ENCODE measurements around the gene BCL11B.

Gene BCL11B

DNA sequence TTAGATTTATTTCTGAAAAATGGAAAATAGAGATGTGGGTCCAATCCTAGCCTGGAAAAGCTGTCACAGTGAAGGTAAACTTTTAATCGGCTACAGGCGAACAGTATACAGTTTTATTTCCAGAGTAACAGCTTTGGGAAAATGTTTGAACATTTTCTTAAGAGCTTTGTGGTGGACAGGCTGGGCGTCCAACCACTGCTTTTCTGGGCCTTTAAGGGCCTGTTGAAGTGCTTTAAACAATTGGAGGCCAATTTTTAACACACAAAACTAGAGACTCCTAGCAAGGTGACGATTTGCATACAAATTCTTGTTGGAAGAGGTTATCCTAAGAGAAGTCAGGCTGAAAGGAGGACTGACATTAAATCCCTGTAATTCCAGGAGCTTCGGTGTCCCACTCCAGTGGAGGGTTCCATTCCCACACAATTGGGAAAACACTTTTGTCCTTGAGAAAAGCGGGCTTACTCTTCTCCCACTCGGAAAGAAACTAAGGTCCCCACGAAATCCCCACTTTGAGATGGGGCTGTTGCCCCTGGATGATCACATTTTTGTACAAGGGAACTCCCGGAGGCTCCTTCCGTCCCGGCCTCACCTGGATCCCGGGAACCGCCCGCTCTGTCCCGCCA, 26.9 kb downstream of the BCL11B start:
- DNase-seq = no peak
- in situ Hi-C loops (cut with MboI; ENCODE audit: low pct_unique_long_range_greater_than_20kb, low sequenced_read_pairs) = no loop called here

DNA sequence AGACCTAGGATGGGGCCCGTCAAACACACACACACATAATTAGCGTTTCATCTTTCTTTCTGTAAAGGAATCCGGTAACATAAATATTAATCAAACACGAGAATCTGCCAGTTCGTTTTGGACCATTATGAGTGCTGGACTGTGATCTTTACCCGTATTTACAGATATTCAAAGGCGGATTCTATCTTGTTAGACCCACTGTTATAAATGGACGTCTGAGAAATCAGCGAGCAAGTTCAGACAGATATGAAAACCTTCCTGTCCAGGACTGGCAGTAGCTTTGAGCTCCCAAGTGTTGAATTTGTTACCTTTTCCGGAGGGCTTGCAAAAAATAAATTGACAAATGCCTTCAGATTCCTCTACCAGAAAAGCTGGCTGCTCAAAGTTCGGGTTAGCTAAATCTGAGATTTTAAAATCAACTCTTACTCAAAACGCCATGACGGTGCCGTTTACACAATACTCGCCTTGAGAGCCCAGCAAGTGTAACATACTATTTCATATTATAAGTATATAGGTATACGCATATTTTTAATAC, 27.6 kb downstream of the BCL11B start:
- no peak for DNase-seq
- in situ Hi-C loops (cut with MboI; ENCODE audit: low pct_unique_long_range_greater_than_20kb, low sequenced_read_pairs) = no loop called here

DNA sequence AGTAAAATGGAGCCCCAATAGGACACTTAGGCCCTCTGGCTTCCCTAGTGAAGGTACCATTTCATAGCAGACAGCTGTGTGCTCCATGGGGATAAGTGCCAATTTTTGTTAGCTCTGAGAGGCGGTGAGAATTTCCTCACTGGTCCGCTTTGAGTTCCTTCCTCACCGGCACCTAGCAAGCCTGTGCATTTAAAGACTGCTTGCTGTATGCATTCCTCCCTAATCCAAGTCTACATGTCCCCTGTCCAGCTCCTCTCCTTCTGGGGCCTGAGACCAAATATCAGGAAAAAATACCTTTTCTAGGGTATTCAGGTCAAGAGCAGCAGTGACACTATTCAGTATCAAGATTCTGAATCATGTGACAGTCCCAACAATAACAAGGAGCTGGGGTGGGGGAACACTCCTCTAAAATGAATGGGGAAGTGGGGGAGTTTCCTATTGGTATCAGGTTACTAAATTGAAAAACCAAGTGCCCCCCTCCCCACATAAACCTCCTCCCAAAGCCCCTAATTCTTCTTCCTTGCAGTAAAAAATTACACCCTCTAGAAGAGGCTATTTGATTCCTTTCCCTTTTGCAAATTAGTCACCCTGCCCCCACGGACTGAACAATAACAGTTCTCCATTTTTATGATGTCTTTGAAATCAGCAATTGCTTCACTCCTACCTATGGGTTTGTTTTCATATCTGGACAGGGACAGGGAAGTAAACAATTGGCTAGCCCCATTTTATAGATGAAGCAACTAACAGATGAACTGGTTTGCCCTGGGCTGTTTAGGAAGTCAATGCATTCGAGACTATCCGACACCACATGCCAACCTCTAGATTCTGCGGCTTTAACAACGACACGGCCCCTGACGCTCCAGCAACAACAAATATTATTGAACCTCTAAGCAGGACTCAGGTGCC, 28.9 kb downstream of the BCL11B start:
- in situ Hi-C loops (cut with MboI; ENCODE audit: low pct_unique_long_range_greater_than_20kb, low sequenced_read_pairs) = no loop called here
- peak; percentile 3 for DNase-seq

DNA sequence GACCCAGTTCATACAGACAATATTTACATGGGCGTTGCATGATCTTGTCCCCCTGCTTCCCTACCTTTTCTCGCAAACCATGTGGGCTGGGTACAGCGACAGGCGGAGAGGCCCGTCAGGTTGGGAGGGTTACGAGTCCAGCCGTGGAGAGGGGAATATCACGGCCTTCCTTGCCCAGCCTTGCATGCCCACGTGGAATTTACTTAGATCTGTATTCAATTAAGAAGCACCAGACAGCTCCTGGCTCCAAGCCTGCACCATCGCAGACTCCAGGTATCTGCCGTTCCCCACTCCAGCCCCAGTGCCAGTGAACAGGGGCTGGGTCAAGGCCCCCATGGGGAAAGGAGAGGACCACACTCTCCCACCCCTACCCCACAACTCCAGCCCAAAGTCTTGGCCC, 29.8 kb downstream of the BCL11B start:
- in situ Hi-C loops (cut with MboI; ENCODE audit: low pct_unique_long_range_greater_than_20kb, low sequenced_read_pairs) = no loop called here

DNA sequence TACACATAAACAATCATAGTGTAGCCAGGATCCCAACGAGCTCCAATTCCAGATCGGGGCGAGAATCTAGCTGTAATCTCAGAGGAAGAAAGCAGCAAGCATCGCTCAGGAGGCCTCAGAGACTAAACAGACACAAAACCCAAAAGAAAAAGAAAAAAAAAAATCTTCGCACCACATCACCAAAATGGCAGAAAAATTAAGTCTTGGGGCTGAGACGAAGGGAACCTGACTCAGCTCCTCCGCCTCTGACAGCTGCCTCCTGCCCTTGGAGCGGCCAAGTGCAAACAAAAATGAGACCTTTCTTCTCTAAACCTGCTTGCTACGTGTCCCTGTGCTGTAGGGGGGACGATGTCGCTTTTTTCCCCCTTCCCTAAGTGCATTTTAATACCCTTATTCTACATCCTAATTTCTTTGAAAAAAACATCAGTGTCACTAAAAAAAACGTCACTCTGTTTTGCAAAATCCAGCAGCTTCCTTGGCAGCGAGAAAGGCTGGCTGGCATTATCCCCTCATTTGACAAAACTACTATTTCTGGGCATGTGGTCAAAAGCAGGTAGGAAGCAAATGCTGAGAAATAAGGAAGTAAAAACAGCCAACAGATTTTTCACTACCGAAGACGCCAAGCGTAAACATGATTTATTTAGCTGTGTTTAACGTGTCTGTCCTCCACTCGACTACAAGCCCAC, 30.5 kb downstream of the BCL11B start:
- in situ Hi-C loops (cut with MboI; ENCODE audit: low pct_unique_long_range_greater_than_20kb, low sequenced_read_pairs) = no loop called here
- DNase-seq = peak; percentile 14

More for the DNA sequence above, 29.8 kb downstream of the BCL11B start:
- no peak for DNase-seq

DNA sequence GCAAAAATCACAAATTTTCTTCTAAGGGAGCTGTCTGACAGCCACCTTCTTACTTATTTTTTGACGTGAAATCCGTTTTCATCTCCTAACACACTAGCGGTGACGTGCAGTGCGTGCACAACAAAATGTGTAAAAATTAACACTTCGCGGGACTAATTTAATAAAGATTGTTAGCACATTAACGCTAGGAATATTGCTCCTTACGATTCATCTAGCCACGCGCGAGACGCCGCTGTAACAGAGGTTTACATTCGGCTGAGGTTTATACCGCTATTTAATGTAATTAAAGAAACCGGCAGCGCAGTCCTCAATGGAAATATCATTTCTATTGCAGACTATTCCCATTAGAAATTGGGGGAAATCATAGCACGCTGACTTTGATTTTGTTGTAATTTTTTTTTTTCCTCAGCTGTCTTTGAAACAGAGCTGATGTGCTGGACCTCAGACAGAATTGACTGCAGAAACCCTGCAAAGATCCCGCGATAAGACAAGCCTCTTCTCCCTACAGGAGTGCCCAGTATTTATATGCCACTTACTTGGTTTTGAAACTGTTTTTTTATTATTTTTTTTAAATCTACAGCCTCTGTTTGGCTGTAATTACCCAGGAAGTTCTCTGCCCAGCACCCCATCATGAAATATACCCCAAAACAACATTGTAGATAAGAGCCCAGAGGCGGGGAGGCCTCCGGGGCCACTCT, 31.2 kb downstream of the BCL11B start:
- no peak for DNase-seq
- in situ Hi-C loops (cut with MboI; ENCODE audit: low pct_unique_long_range_greater_than_20kb, low sequenced_read_pairs) = no loop called here

DNA sequence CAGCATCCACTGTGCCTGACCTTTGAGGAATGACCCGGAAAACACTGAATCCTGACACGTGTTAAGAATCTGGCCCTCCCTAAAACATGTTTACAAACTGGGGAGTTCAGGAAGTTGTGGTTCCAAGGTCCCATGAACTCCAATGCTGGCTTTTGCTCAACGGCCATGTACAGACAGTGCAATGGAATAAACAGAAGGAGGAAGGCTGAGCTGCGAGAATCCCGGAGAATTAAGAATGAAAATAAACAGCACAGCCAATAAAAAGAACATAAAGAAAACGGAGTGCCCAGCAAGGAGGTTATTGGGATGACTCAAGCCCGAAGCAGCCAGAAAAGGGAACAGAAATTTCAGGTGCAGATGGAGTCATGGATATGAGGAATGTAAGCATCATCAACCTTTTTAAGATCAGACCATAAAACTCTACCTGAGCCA, 32.3 kb downstream of the BCL11B start:
- in situ Hi-C loops (cut with MboI; ENCODE audit: low pct_unique_long_range_greater_than_20kb, low sequenced_read_pairs) = no loop called here
- DNase-seq = no peak

DNA sequence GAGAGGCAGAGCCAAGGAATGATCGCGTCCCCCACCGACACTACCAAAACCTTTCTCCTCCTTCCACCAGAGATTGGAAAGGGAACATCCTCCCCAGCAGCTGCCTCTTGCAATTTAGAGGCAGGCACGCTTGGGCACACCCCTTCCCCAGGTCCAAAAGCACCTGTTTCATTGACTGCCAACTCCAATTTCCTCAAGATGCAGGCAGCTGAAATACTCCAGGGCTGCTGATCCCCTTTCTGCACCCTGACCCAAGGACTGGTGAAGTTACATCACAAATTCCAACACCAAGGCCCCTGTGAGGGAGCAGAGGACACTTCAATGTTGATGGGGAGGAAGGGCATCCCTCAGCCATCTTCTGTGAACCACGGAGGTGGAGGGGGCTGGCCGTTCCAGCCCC, 33.8 kb downstream of the BCL11B start:
- in situ Hi-C loops (cut with MboI; ENCODE audit: low pct_unique_long_range_greater_than_20kb, low sequenced_read_pairs) = no loop called here
- no peak for DNase-seq

DNA sequence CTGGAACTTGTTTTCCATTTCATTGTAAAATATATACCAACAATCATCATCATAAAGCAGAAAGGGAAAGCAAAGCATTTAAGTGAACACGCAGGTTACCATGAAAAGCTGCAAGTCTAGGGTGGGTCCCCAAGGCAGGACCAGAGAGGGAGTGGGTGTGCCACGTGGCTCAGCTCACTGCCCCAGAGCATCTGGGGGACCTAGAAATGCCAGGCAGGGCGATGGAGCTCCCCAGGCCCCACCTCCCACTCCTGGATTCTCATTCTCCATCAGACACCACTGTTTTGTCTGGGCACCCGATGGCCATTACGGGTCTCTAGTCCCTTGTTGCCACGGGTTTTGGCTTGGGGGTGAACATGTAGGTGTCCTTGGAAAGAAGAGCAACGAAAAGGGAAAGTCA, 34.7 kb downstream of the BCL11B start:
- no peak for DNase-seq
- in situ Hi-C loops (cut with MboI; ENCODE audit: low pct_unique_long_range_greater_than_20kb, low sequenced_read_pairs) = no loop called here

DNA sequence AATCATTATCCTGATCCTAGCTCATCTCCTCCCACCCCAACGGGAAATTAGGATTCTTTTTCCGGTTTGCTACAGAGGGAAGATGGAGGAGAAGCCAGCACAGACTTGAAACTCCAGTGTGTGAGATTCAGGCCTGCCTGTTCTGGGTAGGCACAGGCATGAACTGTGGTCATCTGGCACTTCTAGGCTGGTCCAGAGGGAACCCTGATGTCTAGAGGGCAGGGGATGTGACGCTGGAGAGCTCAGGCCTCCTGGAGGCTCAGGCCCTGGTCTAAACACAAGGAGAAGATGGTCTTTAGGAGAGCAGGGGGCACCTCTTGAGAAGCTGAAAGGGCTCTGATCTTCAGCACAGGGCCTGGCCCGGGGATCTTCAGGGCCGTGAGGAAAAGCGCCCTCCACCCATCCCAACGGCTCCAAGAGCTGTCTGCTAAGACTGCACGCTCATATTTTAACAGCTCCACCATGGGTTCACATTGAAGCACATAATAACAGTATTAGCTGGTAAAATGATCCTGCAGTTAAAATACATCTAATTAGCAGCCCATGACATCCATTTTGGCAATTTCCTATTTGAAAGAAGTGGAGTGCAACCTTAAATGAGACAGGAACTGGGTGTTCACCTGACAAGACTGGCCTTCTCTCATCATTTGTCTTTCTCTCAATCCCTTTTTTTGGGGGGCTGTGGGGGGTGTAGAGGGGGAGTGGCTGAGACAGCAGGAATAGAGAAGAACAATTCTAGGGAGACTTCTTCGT, 35.4 kb downstream of the BCL11B start:
- DNase-seq = no peak
- in situ Hi-C loops (cut with MboI; ENCODE audit: low pct_unique_long_range_greater_than_20kb, low sequenced_read_pairs) = no loop called here

DNA sequence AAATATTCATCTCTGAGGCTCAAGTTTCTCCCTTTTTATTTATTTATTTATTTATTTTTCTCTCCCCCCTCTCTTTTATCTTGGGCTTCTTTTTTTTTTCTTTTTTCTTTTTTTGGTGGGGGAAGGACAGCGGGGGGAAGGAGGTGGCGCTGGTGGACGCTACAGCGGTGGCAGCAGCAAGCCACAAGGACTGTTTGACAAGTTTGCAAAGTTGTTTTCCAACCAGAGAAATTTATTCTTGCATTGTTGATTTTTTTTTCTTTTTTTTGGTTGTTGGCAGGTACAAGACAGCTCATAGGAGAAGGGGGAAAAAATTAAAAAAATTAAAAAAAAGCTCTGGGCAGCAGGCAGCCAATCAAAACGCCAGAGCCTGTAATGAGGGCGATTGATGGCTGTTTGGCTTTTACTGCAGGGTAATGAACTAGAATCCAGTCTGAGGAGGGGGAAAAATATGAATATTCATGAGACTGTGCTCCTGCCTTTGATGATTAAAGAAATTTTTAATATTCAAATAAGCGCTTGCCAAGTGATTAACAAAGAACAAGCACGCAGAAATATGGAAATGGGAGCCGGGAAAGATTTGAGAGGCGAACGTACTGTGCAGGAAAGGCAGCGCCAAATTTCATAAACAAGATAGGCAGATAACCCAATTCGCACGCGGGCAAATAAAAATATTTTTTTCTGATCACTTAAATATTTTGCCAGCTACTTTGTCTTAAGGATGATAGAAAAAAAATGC, 36.2 kb downstream of the BCL11B start:
- in situ Hi-C loops (cut with MboI; ENCODE audit: low pct_unique_long_range_greater_than_20kb, low sequenced_read_pairs) = no loop called here

DNA sequence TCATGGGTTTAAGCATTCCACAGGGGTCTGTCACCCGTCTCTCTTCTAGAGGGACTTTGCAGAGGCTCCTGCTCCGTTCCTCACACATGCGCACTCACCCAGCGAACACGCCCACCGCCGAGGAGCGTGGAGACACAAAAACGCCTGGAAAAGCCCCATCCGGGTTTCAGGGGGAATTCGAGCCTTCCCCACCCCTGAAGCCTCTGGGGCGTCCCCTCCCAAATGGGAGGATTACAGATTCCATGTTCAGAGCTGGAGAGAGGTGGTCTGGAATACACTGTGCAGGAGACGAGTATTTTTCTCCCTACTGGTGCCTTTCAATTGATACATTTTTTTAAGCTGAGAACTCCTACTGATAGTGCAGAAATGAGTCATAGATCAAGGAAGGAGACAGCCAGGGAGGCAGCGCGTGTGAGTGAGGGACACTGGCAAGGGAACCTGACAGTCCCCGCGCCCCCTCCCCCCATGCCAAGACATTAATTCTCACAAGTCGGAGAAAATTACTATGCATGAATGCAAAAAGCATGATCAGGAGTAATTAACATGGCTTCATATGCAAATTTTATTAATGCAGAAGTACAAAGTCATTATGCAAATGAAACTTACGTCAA, 36.9 kb downstream of the BCL11B start:
- DNase-seq = no peak
- in situ Hi-C loops (cut with MboI; ENCODE audit: low pct_unique_long_range_greater_than_20kb, low sequenced_read_pairs) = no loop called here

More for the DNA sequence above, 36.2 kb downstream of the BCL11B start:
- no peak for DNase-seq

DNA sequence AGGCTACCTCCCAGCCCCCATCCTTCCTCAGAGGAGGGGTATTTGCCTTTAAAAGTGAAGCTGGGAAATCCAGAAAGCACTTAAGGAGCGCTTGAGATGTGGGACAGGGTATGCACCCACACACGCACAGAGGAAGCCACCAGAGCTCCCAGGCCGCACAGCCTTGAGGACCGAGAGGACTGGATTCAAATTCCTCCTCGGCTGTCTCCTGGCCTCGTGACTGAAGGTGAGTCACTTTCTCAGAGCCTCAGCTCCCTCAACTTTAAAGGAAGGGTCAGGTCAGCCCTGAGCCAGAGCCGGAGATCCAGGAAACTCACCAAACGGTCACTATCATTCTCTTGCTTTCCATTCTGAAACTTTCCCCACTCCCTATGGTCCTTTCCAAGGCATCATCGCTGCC, 37.6 kb downstream of the BCL11B start:
- DNase-seq = no peak
- in situ Hi-C loops (cut with MboI; ENCODE audit: low pct_unique_long_range_greater_than_20kb, low sequenced_read_pairs) = no loop called here

DNA sequence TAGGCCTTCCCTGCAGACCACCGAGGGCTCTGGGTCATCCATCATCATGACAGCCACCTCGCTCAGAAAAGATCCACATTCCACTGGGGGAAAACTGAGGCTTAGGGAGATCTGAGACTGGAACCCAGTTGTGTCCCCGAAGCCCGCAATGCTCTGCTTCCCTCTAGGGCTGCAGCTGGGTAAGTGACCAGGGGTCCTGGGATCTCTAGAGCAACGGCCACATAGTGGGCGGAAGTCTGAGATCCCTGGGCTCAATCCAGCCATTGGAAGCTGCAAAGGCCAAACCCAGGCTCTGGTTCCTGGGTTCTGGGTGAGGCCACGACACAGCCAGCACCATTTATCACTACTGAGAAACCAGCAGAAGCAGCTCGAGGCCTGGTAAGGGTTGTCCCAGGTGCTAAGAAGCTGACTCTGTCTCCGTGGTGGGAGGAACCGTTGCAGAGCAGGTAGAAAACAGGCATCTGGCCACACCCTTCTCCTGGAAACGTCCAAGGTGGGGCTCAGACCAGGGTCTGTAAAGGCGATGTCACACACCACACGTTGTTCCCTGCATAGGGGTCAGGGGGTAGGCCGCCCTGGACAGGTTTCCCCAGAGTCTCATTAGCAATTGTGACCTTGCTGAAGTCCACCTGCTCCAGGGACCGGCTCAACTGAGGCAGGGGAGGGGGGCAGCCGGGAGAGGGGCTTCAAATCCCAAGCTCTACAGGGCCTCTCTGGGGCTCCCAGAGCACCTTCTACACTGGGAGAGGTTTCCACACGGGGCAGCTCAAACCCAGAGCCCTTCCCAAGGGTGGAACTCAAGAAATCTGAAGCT, 38.6 kb downstream of the BCL11B start:
- no peak for DNase-seq
- in situ Hi-C loops (cut with MboI; ENCODE audit: low pct_unique_long_range_greater_than_20kb, low sequenced_read_pairs) = no loop called here

DNA sequence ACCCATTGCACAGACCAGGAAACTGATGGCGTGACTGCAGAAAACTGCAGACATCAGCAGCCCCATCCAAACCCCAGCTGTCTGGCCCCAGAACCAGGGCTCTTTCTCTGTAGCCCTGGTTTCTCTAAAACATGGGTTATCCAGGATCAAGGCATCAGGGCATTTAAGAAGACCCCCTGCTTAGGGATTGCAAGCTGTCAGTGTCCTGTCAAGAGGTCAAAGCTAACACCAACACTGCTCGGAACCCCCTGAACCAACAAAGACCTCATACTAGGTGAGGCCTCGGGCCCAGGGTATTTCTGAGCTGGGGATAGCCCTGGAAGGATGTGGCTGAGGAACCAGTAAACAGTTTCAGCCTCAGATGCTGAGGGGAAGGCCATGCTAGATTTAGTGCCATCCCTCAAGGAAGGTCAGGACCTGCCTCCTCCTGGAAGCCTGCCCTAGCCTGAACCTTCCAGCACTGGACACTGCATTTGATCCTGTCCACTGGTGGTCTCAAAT, 39.2 kb downstream of the BCL11B start:
- in situ Hi-C loops (cut with MboI; ENCODE audit: low pct_unique_long_range_greater_than_20kb, low sequenced_read_pairs) = no loop called here
- DNase-seq = no peak

DNA sequence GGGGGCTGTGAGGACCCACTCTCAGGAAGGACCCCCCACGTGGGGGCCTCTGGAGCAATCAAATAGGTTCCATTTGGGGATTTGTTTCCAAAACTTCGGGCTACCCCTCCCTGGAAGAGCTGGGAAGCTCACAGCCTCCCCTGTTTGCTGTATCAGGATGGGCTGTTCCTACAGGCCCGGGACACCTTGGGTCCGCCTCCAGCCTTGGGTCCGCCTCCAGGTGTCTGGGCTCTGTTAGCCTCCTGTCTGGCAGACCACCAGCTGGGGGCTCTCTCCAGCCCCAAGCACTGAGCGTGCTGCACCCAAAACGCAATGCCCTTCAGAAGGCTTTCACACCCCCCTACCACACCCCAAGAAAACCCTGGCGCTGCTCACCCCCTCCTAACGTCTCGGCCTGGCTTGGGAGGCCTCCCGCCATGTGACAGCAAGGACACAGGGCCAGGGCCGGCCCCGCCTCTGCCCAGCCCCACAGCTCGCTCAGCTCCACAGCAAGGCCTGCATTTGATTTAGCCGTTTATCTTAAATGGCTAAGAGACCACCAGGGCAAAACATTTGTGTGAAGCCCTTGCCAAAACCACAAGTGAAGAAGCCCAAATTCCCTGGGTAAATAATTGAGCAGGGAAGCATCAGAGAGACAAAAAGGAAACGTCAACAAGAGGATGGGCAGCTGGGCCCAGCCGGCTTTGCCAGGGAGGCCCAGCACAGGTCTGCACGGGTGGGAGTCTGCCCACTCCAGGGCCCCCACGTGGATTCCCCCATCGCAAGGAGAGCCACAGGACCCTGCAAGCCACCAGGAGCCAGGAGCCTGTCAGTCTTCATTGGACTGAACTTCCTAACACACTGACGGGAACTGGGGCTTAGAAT, 39.9 kb downstream of the BCL11B start:
- no peak for DNase-seq
- in situ Hi-C loops (cut with MboI; ENCODE audit: low pct_unique_long_range_greater_than_20kb, low sequenced_read_pairs) = no loop called here

Data from KBM-7 (cell line).